Measurements from ENCODE around the gene GADD45B. TPM values are rescaled to one million over a fixed set of nuclear protein-coding genes. Genes with fewer than 3 reads are reported as not detected.

GADD45B gene
- total RNA-seq, 6 experiments from 2014 or later: 35.5 to 55.7 (median 39.1) TPM

DNA sequence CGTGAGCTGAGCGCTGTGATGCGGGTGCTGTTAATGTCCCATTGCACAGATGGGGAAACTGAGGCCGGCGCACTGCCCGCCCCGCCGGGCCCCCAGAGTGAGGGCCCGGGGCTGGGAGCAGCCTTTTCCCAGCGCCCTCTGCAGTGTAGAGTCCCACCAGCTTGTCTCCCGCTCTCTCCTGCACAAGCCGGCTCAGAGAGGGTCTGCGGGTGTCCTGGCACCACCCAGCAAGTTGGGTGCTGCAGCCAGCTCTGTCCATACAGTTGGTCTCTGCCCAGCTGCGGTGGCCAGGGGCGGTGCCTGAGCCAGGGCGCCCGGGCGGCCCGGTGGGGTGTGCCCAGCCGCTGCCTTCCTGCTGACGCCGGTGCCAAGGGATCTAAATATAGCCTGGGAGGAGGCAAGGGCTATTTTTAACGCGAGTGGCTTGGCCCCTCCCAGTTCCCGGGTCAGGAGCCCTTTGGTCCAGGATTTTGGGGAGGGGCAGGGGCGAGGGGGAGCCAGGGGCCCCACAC lies 19.3 kb downstream of the GADD45B start:
- peak overlapping the region; percentile 43; the same call in 1 of the 2 replicates for H3K27ac Mint-ChIP-seq
- DNase-seq: peak; percentile 78
- peak overlapping the region; percentile 53 for H3K4me3 Mint-ChIP-seq
- TF ChIP-seq, protein P1, sequence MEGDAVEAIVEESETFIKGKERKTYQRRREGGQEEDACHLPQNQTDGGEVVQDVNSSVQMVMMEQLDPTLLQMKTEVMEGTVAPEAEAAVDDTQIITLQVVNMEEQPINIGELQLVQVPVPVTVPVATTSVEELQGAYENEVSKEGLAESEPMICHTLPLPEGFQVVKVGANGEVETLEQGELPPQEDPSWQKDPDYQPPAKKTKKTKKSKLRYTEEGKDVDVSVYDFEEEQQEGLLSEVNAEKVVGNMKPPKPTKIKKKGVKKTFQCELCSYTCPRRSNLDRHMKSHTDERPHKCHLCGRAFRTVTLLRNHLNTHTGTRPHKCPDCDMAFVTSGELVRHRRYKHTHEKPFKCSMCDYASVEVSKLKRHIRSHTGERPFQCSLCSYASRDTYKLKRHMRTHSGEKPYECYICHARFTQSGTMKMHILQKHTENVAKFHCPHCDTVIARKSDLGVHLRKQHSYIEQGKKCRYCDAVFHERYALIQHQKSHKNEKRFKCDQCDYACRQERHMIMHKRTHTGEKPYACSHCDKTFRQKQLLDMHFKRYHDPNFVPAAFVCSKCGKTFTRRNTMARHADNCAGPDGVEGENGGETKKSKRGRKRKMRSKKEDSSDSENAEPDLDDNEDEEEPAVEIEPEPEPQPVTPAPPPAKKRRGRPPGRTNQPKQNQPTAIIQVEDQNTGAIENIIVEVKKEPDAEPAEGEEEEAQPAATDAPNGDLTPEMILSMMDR (IDR thresholded peaks at IDR 0.05): peak; percentile 17; the same call in 1 of the 2 replicates
- no peaks in the 10 kb centered on the region for H3K9me3 Mint-ChIP-seq
- peaks cover 53% of the 10 kb centered on the region for H3K4me1 Mint-ChIP-seq (ENCODE audit: low read depth)
- no peaks in the 10 kb centered on the region for H3K36me3 Mint-ChIP-seq (ENCODE audit: low read depth)
- peaks cover 1% of the 10 kb centered on the region; the same call in 1 of the 2 replicates for H3K27me3 Mint-ChIP-seq (ENCODE audit: insufficient read depth)

DNA sequence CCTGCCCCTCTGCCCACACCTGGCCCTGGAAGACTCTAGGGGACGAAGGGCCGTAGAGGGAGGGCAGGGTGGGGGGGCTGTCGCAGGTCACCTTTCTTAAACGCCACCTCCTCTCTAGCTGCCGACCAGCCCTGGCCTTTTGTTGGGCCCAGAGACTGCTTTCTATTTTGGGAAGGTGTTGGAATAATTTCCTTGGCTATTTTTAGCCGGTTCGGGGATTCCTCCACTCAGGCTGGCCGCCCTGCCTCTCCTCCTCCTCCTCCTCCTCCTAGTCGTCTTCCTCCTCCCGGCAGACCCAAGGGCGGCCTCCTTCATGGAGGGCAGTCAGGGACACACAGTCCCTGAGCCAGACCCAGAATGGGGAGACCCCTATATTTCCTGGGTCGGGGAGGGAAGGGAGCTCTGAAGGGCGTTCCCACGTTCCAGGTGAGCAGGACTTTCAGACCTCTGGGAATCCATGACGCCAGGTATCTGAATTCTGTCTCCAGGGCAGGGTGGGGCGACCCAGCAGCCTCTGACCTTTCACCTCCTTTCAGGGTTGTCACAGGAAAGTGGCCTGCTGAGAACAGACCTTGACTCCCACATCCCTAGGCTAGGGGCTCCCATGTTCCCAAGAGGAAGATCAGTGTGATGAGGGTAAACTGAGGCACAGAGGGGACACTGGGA lies 19.9 kb downstream of the GADD45B start:
- H3K4me1 Mint-ChIP-seq (ENCODE audit: low read depth): peaks cover 49% of the 10 kb centered on the region
- H3K4me3 Mint-ChIP-seq: peak overlapping the region; percentile 60; the same call in 1 of the 2 replicates
- TF ChIP-seq, protein P1 (IDR thresholded peaks at IDR 0.05): no peak
- peak overlapping the region; percentile 86 for H3K27ac Mint-ChIP-seq
- H3K27me3 Mint-ChIP-seq (ENCODE audit: insufficient read depth): peaks cover 1% of the 10 kb centered on the region; the same call in 1 of the 2 replicates
- peak; percentile 56 for DNase-seq
- H3K36me3 Mint-ChIP-seq (ENCODE audit: low read depth): no peaks in the 10 kb centered on the region
- no peaks in the 10 kb centered on the region for H3K9me3 Mint-ChIP-seq

DNA sequence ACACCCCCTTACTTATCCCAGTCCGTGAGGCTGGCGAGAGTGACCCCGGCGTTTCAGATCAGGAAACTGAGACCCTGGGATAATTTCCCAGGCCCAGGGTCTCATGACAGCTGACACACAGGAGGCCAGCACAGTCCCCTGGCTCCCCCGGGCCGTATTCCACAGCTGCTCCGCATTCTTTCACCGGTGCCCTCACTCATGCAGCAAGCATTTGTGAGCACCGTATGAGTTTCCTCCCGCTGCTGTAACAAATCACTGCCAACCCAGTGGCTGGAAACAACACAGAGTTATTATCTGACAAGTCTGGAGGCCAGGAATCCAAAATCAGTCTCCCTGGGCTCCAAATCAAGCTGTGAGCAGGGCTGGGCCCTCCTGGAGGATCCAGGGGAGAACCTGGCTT lies 21.3 kb downstream of the GADD45B start:
- Mint-ChIP-seq H3K4me1 (ENCODE audit: low read depth) (peaks cover 38% of the 10 kb centered on the region), H3K27ac (no peak overlapping the region), H3K27me3 (ENCODE audit: insufficient read depth) (peaks cover 3% of the 10 kb centered on the region), H3K9me3 (no peaks in the 10 kb centered on the region), H3K4me3 (no peak overlapping the region), H3K36me3 (ENCODE audit: low read depth) (no peaks in the 10 kb centered on the region)
- TF ChIP-seq, protein P1 (IDR thresholded peaks at IDR 0.05): no peak
- DNase-seq: no peak

DNA sequence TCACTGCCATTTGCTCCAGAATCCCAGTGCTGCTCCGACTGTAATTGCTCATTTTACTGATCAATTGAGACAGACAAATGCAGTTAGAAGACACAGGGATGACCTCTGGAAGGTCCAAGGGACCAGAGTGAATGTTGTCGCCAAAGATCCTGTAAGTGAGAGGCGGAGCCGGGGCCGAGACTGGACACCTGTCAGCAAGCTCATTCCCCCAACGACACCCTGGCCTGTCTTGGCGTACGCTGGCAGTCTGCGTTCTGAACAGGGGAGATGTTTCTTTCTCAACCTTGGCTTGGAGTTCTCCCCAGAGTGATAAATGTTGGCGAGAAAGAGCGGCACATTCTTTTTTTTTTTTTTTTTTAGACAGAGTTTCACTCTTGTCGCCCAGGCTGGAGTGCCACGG lies 24.2 kb downstream of the GADD45B start:
- TF ChIP-seq, protein P1 (IDR thresholded peaks at IDR 0.05): no peak
- Mint-ChIP-seq H3K36me3 (ENCODE audit: low read depth) (no peaks in the 10 kb centered on the region), H3K4me1 (ENCODE audit: low read depth) (peaks cover 28% of the 10 kb centered on the region), H3K27me3 (ENCODE audit: insufficient read depth) (peaks cover 3% of the 10 kb centered on the region), H3K4me3 (no peak overlapping the region), H3K27ac (no peak overlapping the region), H3K9me3 (no peaks in the 10 kb centered on the region)
- DNase-seq: no peak

DNA sequence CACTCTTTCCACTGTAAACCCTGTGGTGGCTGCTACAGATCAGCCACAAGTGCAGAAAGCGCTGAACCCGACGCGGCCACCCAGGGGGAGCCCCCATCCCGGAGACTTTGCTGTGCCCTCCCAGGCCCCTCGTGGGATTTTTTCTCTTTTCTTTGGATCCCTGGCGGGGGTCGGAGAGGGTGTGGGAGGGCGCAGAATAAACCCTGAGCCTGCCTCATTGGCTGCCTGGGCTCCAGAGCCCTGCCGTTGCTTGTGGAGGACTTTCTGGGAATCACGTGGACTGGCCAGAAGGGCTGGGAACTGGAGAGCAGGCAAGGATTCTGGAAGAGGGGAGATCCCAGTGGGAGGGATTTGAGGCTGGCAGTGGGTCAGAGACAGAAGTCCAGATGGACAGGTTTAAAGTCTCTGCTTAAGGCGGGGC lies 24.9 kb downstream of the GADD45B start:
- Mint-ChIP-seq H3K36me3 (ENCODE audit: low read depth) (no peaks in the 10 kb centered on the region), H3K9me3 (no peaks in the 10 kb centered on the region), H3K27ac (no peak overlapping the region), H3K4me3 (no peak overlapping the region), H3K27me3 (ENCODE audit: insufficient read depth) (peaks cover 3% of the 10 kb centered on the region), H3K4me1 (ENCODE audit: low read depth) (peaks cover 25% of the 10 kb centered on the region)
- no peak for DNase-seq
- TF ChIP-seq, protein P1 (IDR thresholded peaks at IDR 0.05): no peak

Measured in HFFc6 (cell line).